UCSD-AML1 (cell line): ENCODE measurements around the gene IL4I1.
"Not testable (repeated sequence)": the region's sequence is repeated elsewhere in the genome, so short reads cannot be mapped to it uniquely, and the experiment has no call there.

Source experiments
- DNase-seq: peaks from one replicate; lab custom pipeline; 2025; ENCODE audit not compliant: unreplicated experiment; lab: John Stamatoyannopoulos, UW

IL4I1 gene

DNA sequence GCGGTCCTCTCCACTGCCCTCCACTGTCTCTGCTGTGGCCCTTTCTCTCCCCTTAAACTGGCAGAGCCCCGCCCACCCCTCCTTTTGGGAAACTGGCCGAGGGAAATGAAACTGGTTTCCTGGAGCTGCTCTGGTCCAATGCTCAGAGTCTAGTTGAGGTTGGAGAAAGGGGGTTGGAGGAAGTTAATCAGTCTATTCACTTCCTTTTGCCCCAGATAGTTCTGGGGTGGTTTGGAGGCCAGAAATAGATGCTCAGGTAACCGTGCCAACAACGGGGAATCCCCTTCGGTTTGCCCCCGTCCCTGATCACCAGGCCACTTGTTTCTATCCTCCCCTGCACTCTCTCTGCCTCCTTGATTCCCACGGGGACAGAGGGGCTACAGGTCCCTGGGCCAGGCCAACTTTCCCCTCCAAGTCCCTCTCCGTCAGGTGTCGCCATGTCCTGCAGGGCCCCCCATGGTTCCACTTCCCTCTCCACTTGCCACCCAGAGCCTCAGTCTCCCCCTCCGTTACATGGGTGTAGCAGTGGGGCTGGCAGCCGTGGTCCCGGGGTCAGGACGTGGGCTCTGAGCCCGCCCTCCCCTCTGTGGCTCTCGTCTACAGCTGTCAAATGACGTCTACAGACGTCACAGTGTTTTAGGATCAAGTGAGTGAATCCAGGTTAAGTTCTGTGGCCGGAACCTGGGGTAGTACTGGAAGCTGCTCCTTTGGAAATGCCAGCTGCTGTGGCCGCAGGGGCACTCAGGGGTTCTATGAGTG, at the start of gene IL4I1:
Gene IL4I1 (minus strand): TSS at position 25 of the 759 bp plus-strand sequence. CDS start 727 bp downstream, outside the sequence.
- peak; percentile 70 for DNase-seq

DNA sequence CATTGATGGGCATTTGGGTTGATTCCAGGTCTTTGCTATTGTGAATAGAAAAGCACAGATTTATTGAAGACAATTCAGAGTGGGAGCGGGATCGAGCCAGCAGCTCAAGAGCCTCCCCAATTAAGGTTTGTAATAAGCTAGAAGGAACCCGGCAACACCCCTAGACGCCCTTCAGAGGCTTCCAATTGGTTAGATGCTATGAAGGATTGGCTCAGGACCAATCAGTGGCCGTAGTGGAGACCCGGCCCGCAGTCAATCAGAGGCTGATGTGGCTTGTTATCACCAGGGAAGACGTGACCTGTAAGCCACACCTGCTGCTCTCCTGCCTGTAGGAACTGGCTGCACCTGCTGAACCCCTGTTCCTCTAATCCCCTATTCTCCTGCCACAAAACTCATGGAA, 49.7 kb upstream of the IL4I1 start:
- DNase-seq, result no peak

- DNase-seq, result not testable (repeated sequence)
These were observed 47.9 kb upstream of the IL4I1 start for GRCh38 chr19:49944567-49944966.

GRCh38 chr19:49940482-49940791, 43.8 kb upstream of the IL4I1 start:
- DNase-seq, result no peak

DNA sequence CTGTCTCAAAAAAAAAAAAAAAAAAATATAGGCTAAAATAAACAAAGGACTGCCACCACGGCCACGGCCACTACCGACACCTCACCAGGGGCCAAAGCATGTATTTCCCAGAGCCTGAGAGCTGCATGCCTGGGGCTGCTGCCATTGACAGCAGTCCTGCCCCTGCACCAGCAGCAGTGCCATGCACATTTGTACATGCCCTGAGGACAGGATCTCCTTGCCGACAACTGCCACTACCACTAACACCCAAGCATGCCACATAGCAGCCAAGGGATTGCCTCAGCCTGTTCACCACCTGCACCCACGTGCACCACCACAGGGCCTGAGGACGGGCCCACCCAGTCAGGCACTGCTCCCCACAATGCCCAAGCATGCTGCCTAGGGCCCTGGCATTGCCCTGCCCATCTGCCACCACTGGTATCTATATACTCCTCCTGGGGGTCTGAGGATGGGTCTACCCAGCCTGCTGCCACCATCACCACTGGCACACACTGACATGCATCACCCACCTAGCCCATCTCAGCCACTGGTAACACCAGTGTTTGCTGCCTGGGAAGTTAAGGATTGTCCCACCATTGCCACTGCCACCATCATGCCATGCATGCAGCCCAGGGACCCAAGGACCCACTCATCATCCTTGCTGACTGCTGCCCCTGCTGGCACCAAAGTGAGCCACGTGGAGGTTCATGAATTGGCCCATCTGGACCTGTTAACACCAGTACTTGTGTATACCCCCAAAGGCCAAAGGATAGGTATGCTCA, 43.2 kb upstream of the IL4I1 start:
- DNase-seq, result peak; percentile 22

- no peak for DNase-seq
These were observed 42.0 kb upstream of the IL4I1 start for GRCh38 chr19:49938662-49939061.

DNA sequence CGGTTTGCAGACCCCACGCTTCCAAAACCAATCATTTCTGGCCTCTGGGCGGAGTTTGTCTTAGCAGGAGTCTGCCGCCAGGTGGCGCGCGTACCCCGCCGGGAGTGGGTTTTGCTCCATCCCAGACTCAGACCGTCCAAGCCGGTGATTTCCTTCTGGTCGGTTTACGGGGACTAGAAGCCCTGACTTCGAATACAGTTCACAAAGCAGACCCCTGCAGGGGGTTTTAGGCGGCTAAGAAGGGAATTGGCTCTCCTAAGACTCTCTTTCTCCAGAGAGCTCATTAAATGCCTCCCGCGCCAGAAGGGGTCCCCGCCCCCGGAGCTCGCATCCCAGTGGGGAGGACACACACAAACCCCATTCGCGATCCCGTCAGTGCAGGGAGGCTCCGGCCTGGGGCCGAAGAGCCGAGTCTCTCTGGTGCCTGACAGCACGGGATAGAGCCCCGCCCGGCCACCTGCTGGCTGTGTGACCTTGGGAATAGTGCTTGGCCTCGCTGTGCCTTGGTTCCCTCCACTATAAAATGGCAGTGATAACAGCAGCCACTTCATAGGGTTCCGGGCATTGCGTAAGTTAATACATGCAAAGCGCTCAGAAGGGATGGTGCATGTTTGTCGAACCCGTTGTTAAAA, 41.2 kb upstream of the IL4I1 start:
- peak; percentile 78 for DNase-seq

DNA sequence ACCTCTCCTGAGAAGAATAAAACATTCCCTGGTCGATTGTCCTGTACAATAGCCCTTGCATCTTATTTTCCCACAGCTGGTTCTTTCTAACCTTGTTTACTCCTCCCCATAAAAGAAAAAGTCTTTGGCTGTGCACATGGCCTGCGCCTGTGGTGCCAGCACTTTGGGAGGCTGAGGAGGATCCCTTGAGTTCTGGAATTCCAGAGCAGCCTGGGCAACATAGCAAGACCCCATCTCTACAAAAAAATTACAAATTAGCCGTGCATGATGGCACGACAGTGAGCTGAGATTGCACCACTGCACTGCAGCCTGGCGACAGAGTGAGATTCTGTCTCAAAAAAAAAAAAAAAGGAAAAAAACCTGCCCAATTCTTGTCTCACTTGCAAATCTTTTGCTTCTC, 39.9 kb upstream of the IL4I1 start:
- DNase-seq, result no peak

DNA sequence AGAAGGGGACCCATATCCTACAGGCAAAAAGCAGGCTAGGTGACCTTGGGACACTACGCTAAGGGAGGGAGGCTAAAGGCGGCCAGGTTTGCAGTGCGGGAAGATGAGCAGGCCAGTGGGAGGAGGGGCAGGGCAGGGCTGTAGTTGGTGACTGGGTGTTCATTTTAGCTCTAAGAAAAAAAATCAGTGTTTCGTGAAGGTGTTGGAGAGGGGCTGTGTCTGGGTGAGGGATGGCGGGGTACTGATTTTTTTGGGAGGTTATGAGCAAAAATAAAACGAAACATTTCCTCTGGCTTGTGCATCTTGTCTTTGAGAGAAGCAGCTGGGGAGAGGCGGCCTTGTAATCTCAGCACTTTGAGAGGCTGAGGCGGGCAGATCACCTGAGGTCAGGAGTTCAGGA, 37.0 kb upstream of the IL4I1 start:
- no peak for DNase-seq

- no peak for DNase-seq
These were observed 36.0 kb upstream of the IL4I1 start for GRCh38 chr19:49932731-49933131.

GRCh38 chr19:49932041-49932451, 35.4 kb upstream of the IL4I1 start:
- no peak for DNase-seq

DNA sequence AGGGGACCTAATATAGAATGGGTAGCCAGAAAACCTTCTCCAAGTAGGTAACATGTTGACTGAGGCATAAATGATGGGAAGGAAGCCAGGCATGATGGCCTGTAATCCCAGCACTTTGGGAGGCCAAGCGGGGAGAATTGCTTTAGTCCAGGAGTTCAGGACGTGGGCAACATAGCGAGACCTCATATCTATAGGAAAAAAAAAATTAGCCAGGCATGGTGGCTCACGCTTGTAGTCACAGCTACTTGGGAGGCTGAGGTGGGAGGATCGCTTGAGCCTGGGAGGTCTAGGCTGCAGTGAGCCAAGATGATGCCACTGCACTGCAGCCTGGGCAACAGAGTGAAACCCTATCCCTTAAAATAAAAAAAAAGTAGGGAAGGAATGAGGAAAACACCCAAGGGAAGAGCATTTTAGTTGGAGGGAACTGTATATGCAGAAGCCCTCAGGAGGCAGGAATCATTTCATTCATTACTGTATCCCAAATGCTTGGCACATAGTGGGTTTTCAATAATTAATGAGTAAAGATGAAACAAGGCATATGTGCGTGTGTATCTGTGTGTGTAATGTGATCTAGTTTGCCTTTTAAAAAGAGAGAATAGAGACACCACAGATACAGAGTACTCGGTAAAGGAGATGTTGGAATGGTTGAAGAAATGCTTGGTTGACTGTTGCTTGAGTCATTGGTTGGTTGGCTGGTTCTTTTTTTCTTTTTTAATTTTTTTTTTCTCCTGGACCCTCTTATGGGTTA, 34.8 kb upstream of the IL4I1 start:
- DNase-seq, result no peak

DNA sequence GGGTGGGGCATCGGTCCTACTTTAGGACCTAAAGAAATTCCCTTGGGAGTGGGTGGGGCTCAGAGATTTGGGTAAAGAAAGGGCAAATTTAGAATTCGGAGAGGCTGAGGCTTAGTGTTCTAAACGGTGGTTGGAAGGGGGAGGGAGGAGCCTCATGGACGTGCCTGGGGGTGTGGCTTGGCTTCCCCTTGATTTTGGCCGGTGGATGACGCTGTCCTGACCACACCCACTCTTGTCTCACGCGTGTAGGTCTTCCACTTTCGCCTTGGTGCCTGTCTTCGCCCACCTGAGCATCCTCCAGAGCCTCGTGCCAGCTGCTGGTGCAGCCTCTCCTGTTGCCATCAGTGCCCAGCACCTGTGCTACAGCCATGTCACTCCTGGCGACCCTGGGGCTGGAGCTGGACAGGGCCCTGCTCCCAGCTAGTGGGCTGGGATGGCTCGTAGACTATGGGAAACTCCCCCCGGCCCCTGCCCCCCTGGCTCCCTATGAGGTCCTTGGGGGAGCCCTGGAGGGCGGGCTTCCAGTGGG, 33.9 kb upstream of the IL4I1 start:
- no peak for DNase-seq

DNA sequence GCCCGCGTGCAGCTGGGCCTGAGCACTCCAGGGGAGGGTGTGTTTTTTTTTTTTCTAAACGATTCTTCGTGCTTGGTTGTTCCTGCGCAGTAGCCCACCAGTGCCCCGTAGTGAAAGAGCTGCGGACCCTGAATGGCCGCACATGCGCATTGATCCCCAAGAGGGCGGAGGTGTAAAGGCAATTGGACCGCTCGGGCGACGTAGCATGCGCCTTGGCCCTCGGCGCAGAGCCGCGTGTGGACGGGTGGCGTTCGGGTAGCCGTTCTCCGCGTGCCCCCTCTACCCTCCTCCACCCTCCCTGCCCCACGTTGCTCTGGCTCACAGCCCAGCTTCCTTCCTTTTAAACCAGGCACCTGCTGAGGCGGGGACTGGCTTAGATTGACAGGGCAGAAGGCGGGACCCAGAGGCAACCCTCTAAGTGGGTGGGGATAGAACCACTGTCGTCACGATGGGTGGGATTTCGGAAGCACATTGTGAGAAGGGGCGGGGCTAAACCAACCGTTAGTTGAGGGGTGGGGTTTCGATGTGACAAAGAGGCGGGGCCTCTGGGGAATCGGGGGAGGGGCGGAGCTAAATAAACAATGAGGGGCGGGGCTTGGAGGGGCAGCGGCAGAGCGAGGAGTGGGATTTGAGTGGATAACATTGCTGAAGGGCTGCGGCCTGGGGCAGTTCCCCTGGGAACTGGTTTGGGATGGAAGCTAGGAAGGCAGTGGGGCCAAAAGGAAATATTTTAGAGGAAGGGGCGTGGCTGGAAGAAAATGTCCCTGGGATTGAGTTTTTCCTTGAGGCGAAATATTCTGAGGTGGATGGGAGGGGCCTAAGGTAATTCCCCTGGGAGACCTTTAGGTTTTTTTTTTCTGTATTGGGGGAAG, 33.2 kb upstream of the IL4I1 start:
- peak; percentile 93 for DNase-seq

DNA sequence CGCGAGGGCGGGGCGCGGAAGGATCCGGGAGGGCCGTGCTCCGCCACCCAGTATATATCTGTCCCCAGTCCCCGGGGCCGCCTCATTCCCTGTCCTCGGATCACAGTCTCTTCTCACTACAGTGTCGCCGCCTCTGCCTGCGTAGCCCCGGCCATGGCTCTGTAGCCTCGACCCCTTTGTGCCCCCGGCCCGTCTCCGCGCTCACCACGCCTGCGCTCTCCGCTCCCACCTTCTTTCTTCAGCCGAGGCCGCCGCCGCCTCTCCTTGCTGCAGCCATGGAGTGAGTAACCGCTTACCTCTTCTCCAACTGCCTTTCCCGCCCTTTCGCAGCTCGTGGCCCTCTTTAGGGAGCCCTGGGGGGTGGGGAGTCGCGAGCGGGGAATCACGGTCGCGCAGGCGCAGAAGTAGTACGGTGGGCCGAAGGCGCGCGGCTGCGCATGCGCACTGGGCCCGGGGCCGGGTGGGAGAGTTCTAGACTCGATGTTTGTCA, 32.5 kb upstream of the IL4I1 start, which contains the start of the genes ATF5 and NUP62:
Gene ATF5 (plus strand): TSS at position 85 of the 490 bp plus-strand sequence. CDS start 1,646 bp downstream, outside the sequence.
Gene NUP62 (minus strand): TSS at position 384 of the 490 bp plus-strand sequence. CDS start 19,697 bp downstream, outside the sequence.
- DNase-seq, result peak; percentile 93

- no peak for DNase-seq
These were observed 31.0 kb upstream of the IL4I1 start for GRCh38 chr19:49927526-49928264.

DNA sequence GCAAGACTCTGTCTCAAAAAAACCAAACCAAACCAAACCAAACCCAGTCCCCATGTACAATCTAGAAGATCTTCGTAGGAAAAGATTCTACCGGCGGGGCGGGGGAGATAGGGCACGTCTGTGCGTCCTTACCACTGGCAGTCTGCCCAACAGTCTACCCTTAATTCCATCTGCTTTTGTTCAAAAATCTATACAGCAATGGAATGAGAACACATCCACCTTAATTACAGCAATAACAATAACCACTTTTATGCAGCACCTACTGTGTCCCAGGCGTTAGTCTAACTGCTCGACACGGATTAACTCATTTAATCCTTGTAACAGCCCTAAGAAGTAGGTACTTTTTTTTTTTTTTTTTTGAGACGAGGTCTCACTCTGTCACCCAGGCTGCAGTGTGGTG, 29.8 kb upstream of the IL4I1 start:
- no peak for DNase-seq

GRCh38 chr19:49925486-49925885, 28.8 kb upstream of the IL4I1 start:
- DNase-seq, result no peak

- not testable (repeated sequence) for DNase-seq
These were observed 28.2 kb upstream of the IL4I1 start for GRCh38 chr19:49924881-49925210.
